Stimulated activated CD4-positive, alpha-beta T cell treated with anti-CD3 and anti-CD28 coated beads, Interleukin-1b, Interleukin-23, amount 100 ng/mL, for 4 hours (primary cell): ENCODE results near the gene IL1RAPL2.
"Not testable (repeated sequence)": the region's sequence is repeated elsewhere in the genome, so short reads cannot be mapped to it uniquely, and the experiment has no call there.

Experiments
- DNase-seq, 2 donors: peaks; one replicate each; pipeline ENCODE4 v3.0.0-alpha.2; 2020; ENCODE audit warnings: low read depth in 2 of 2

Gene IL1RAPL2

GRCh38 chrX:104565791-104566680 is at the start of gene IL1RAPL2:
IL1RAPL2 (plus strand) TSS chrX:104566199.
- DNase-seq: no peak

GRCh38 chrX:104522386-104522785 is 43.6 kb upstream of the IL1RAPL2 start:
- no peak for DNase-seq

- DNase-seq: no peak
Observed at GRCh38 chrX:104523858-104524257, 42.1 kb upstream of the IL1RAPL2 start.

GRCh38 chrX:104539081-104539480 is 26.9 kb upstream of the IL1RAPL2 start:
- no peak for DNase-seq

GRCh38 chrX:104542447-104542846 is 23.6 kb upstream of the IL1RAPL2 start:
- DNase-seq: not testable (repeated sequence)

GRCh38 chrX:104564335-104564734 is 1.7 kb upstream of the IL1RAPL2 start:
- no peak for DNase-seq

- DNase-seq: no peak
Observed at GRCh38 chrX:104564921-104565703, 887 bp upstream of the IL1RAPL2 start.

- DNase-seq: no peak
Observed at GRCh38 chrX:104566681-104567501, 892 bp downstream of the IL1RAPL2 start.

- no peak for DNase-seq
Observed at GRCh38 chrX:104567506-104567905, 1.5 kb downstream of the IL1RAPL2 start.

GRCh38 chrX:104568304-104568915 is 2.4 kb downstream of the IL1RAPL2 start:
- DNase-seq: no peak

GRCh38 chrX:104618106-104618895 is 52.3 kb downstream of the IL1RAPL2 start:
- DNase-seq: no peak

GRCh38 chrX:104621781-104622180 is 55.8 kb downstream of the IL1RAPL2 start:
- DNase-seq: no peak

GRCh38 chrX:104641176-104641575 is 75.2 kb downstream of the IL1RAPL2 start:
- no peak for DNase-seq

- no peak for DNase-seq
Observed at GRCh38 chrX:104647084-104647483, 81.1 kb downstream of the IL1RAPL2 start.

- DNase-seq: no peak
Observed at GRCh38 chrX:104659005-104659744, 93.2 kb downstream of the IL1RAPL2 start.

- DNase-seq: no peak
Observed at GRCh38 chrX:104660092-104660491, 94.1 kb downstream of the IL1RAPL2 start.

GRCh38 chrX:104662694-104663093 is 96.7 kb downstream of the IL1RAPL2 start:
- DNase-seq: no peak

- DNase-seq: no peak
Observed at GRCh38 chrX:104665691-104666090, 99.7 kb downstream of the IL1RAPL2 start.

- DNase-seq: no peak
Observed at GRCh38 chrX:104668550-104668949, 102.6 kb downstream of the IL1RAPL2 start.

- DNase-seq: no peak
Observed at GRCh38 chrX:104669063-104669462, 103.1 kb downstream of the IL1RAPL2 start.
